Astrocyte (in vitro differentiated cells and primary cell): Measurements from ENCODE around the gene PSAT1. TPM values are rescaled to one million over a fixed set of nuclear protein-coding genes. Genes with fewer than 3 reads are reported as not detected.

ENCODE experiments used
- DNase-seq: peaks from one replicate; pipeline ENCODE4 v3.0.0-alpha.2; 2010; ENCODE audit warnings: low read depth
- FAIRE-seq: peaks from 2 replicates; lab custom pipeline; 2011; peaks lifted over from hg19 to GRCh38; lab: Jason Lieb, UNC
- H2AFZ ChIP-seq: 2 replicates; pipeline ENCODE4 v1.6.0; 2012; ENCODE audit warnings: low read depth, low read length, inconsistent platforms
- H3K27ac ChIP-seq: 2 replicates; pipeline ENCODE4 v1.5.1; 2011; ENCODE audit warnings: low read depth, low read length, inconsistent platforms
- H3K27me3 ChIP-seq: 2 replicates; pipeline ENCODE4 v1.6.0; 2011; ENCODE audit warnings: low read length, inconsistent platforms; ENCODE audit not compliant: insufficient read depth
- H3K36me3 ChIP-seq: 2 replicates; pipeline ENCODE4 v1.5.1; 2011; ENCODE audit warnings: low read length, inconsistent platforms; ENCODE audit not compliant: insufficient read depth
- H3K4me1 ChIP-seq: 2 replicates; pipeline ENCODE4 v1.5.1; 2011; ENCODE audit warnings: low read length, inconsistent platforms; ENCODE audit not compliant: insufficient read depth
- H3K4me2 ChIP-seq: 2 replicates; pipeline ENCODE4 v1.6.0; 2012; ENCODE audit warnings: low read length, inconsistent platforms
- H3K4me3 ChIP-seq: 2 replicates; pipeline ENCODE4 v1.5.1; 2011; ENCODE audit warnings: low read depth, mild to moderate bottlenecking, low read length, inconsistent platforms; ENCODE audit not compliant: insufficient read depth
- H3K79me2 ChIP-seq: 2 replicates; pipeline ENCODE4 v1.6.0; 2012; ENCODE audit warnings: mild to moderate bottlenecking, low read length, inconsistent platforms; ENCODE audit not compliant: insufficient read depth
- H3K9ac ChIP-seq: 2 replicates; pipeline ENCODE4 v1.6.0; 2012; ENCODE audit warnings: mild to moderate bottlenecking, low read length, inconsistent platforms
- H3K9me3 ChIP-seq: 2 replicates; pipeline ENCODE4 v1.5.1; 2012; ENCODE audit warnings: low read depth, mild to moderate bottlenecking, low read length, inconsistent platforms; ENCODE audit not compliant: insufficient read depth
- H4K20me1 ChIP-seq: 2 replicates; pipeline ENCODE4 v1.6.0; 2012; ENCODE audit warnings: low read length, inconsistent platforms; ENCODE audit not compliant: insufficient read depth
- H3K27ac Mint-ChIP-seq: one replicate; pipeline ENCODE4 v1.8.0; 2021; ENCODE audit warnings: mild to moderate bottlenecking, mixed read lengths; ENCODE audit not compliant: unreplicated experiment
- H3K27me3 Mint-ChIP-seq: one replicate; pipeline ENCODE4 v1.8.0; 2021; ENCODE audit warnings: low read depth, mixed read lengths; ENCODE audit not compliant: unreplicated experiment
- H3K36me3 Mint-ChIP-seq: one replicate; pipeline ENCODE4 v1.8.0; 2021; ENCODE audit warnings: low read depth, mixed read lengths; ENCODE audit not compliant: unreplicated experiment
- H3K4me1 Mint-ChIP-seq: one replicate; pipeline ENCODE4 v1.8.0; 2021; ENCODE audit warnings: low read depth, mixed read lengths; ENCODE audit not compliant: unreplicated experiment
- H3K4me3 Mint-ChIP-seq: one replicate; pipeline ENCODE4 v1.8.0; 2021; ENCODE audit warnings: mild to moderate bottlenecking, moderate library complexity, mixed read lengths; ENCODE audit not compliant: unreplicated experiment
- H3K9me3 Mint-ChIP-seq: one replicate; pipeline ENCODE4 v1.8.0; 2021; ENCODE audit warnings: mild to moderate bottlenecking, mixed read lengths; ENCODE audit not compliant: unreplicated experiment
- CTCF ChIP-seq: IDR thresholded peaks from 2 replicates; pipeline ENCODE4 v1.5.1; 2011; ENCODE audit warnings: low read depth, mild to moderate bottlenecking, inconsistent platforms, low read length, moderate library complexity; ENCODE audit not compliant: insufficient read depth
- EZH2 ChIP-seq: IDR thresholded peaks from 2 replicates; pipeline ENCODE4 v1.6.1; 2012; ENCODE audit warnings: mild to moderate bottlenecking, low read length, inconsistent platforms; ENCODE audit not compliant: insufficient read depth
- total RNA-seq: library from RNA; stranded (reverse); gene quantifications from 2 replicates; pipeline ENCODE4 v1.2.1, GENCODE V29; 2021

PSAT1 gene
- total RNA-seq, 1 donor from 2014 or later, result 335 TPM

- DNase-seq, result no peak
- H3K4me3 Mint-ChIP-seq, result no peak overlapping the region
- H3K4me1 Mint-ChIP-seq, result peaks cover 2% of the 10 kb centered on the region
- Histone ChIP-seq H3K79me2 (no peaks in the 10 kb centered on the region), H3K4me3 (no peak overlapping the region), H2AFZ (no peak overlapping the region), H3K36me3 (no peaks in the 10 kb centered on the region), H4K20me1 (no peaks in the 10 kb centered on the region), H3K4me2 (no peak overlapping the region), H3K9ac (no peak overlapping the region), H3K27ac (no peak overlapping the region), H3K9me3 (no peaks in the 10 kb centered on the region), H3K4me1 (no peaks in the 10 kb centered on the region), H3K27me3 (no peaks in the 10 kb centered on the region)
- H3K36me3 Mint-ChIP-seq, result peaks cover 29% of the 10 kb centered on the region
- H3K27me3 Mint-ChIP-seq, result no peaks in the 10 kb centered on the region
- TF ChIP-seq CTCF, result no peak
- TF ChIP-seq EZH2, result no peak
- H3K9me3 Mint-ChIP-seq, result no peaks in the 10 kb centered on the region
- FAIRE-seq, result no peak
- H3K27ac Mint-ChIP-seq, result no peak overlapping the region
Observed at GRCh38 chr9:78325846-78326360, 29.0 kb downstream of the PSAT1 start.

- Histone ChIP-seq H3K4me1 (no peaks in the 10 kb centered on the region), H3K9me3 (no peaks in the 10 kb centered on the region), H3K36me3 (no peaks in the 10 kb centered on the region), H3K27ac (no peak overlapping the region), H2AFZ (no peak overlapping the region), H3K27me3 (no peaks in the 10 kb centered on the region), H3K4me2 (no peak overlapping the region), H4K20me1 (no peaks in the 10 kb centered on the region), H3K9ac (no peak overlapping the region), H3K79me2 (no peaks in the 10 kb centered on the region), H3K4me3 (no peak overlapping the region)
- Mint-ChIP-seq H3K27me3 (no peaks in the 10 kb centered on the region), H3K4me3 (no peak overlapping the region), H3K27ac (no peak overlapping the region), H3K36me3 (peaks cover 25% of the 10 kb centered on the region), H3K9me3 (no peaks in the 10 kb centered on the region), H3K4me1 (peaks cover 5% of the 10 kb centered on the region)
- no peak for FAIRE-seq
- no peak for TF ChIP-seq CTCF
- TF ChIP-seq EZH2, result no peak
- DNase-seq, result no peak
Observed at GRCh38 chr9:78326564-78326963, 29.6 kb downstream of the PSAT1 start.

- H3K4me1 Mint-ChIP-seq, result peaks cover 4% of the 10 kb centered on the region
- H3K36me3 ChIP-seq, result no peaks in the 10 kb centered on the region
- no peak for FAIRE-seq
- no peaks in the 10 kb centered on the region for H3K9me3 ChIP-seq
- no peaks in the 10 kb centered on the region for H4K20me1 ChIP-seq
- no peak overlapping the region for H2AFZ ChIP-seq
- no peak for DNase-seq
- TF ChIP-seq EZH2 (no peak), CTCF (no peak)
- peaks cover 11% of the 10 kb centered on the region for H3K9me3 Mint-ChIP-seq
- no peak overlapping the region for H3K27ac ChIP-seq
- H3K27ac Mint-ChIP-seq, result no peak overlapping the region
- H3K4me1 ChIP-seq, result no peaks in the 10 kb centered on the region
- H3K4me3 ChIP-seq, result no peak overlapping the region
- no peaks in the 10 kb centered on the region for H3K27me3 Mint-ChIP-seq
- no peaks in the 10 kb centered on the region for H3K27me3 ChIP-seq
- no peaks in the 10 kb centered on the region for H3K79me2 ChIP-seq
- H3K4me3 Mint-ChIP-seq, result no peak overlapping the region
- peaks cover 38% of the 10 kb centered on the region for H3K36me3 Mint-ChIP-seq
- H3K9ac ChIP-seq, result no peak overlapping the region
- no peak overlapping the region for H3K4me2 ChIP-seq
Observed at GRCh38 chr9:78332381-78332780, 35.5 kb downstream of the PSAT1 start.
